ENCODE data around the gene CFAP73. TPM values are rescaled to one million over a fixed set of nuclear protein-coding genes. Genes with fewer than 3 reads are reported as not detected.

The CFAP73 gene
- total RNA-seq, 1 experiment from 2014 or later = 0.10 TPM

DNA sequence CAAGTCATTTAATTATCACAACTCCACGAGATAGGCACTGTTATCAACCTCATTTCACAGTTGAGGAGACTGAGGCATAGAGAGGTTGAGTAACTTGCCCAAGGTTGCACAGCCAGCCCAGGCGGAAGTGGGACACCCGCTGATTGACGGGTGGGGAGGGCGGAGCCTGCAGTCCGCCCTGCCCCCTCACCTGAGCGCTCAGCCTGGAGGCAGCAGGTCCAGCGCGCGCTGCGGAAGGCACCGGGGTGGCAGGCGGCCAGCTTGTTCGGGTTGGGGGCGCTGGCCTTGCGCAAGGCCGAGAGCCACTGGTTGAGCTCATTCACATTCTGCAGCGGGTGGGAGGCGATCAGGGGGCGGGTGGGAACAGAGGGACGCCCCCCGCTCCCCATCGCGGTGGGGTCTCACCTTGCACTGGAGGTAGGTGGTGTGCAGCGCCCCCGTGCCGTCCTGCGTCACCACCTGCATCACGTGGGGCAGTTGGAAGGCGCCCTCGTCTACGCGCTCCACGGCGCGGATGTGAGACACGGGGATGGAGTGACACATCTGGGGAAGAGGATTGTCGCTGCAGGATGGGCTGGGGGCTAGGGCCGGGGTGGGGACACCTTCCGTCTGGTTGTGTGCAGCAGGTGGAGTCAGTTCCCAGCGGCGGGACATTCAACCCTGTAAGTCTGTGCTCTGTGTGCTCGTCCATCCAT, 45.6 kb upstream of the CFAP73 start:
- in situ Hi-C loops (cut with HindIII; ENCODE audit: low pct_unique_long_range_greater_than_20kb, low sequenced_read_pairs) (no loop called here), intact Hi-C loops (cut with micrococcal nuclease; ENCODE audit: unreplicated experiment) (no loop called here)
- Histone ChIP-seq H3K27me3 (ENCODE audit: control insufficient read depth, insufficient read depth, low read length) (no peaks in the 10 kb centered on the region), H3K27ac (ENCODE audit: low read length) (no peak overlapping the region), H3K4me3 (ENCODE audit: low read depth in 2 of 2, low read length in 2 of 2) (no peak overlapping the region), H3K36me3 (ENCODE audit: control insufficient read depth, insufficient read depth, low read length) (no peaks in the 10 kb centered on the region), H3K9me3 (ENCODE audit: control insufficient read depth, insufficient read depth, low read depth, low read length) (no peaks in the 10 kb centered on the region), H3K4me1 (ENCODE audit: control insufficient read depth, insufficient read depth, low read length) (no peaks in the 10 kb centered on the region)
- CTCF ChIA-PET = interaction anchor here (0.8 kb wide), 1 partner anchor 111 kb away, joined by 3 read pairs; no protein-coding TSS in a partner anchor
- no TSS peak for BruUV-seq (replicated peaks)
- no peak for ATAC-seq
- DNase-seq (ENCODE audit: low read depth, low spot score) = no peak
- TF ChIP-seq SIN3A (IDR thresholded peaks at IDR 0.05; ENCODE audit: borderline replicate concordance, insufficient read depth, low read depth, low read length) = no peak
- TF ChIP-seq TCF7L2 (IDR thresholded peaks at IDR 0.05; ENCODE audit: low read depth, low read length) = no peak
- TF ChIP-seq, protein P1, sequence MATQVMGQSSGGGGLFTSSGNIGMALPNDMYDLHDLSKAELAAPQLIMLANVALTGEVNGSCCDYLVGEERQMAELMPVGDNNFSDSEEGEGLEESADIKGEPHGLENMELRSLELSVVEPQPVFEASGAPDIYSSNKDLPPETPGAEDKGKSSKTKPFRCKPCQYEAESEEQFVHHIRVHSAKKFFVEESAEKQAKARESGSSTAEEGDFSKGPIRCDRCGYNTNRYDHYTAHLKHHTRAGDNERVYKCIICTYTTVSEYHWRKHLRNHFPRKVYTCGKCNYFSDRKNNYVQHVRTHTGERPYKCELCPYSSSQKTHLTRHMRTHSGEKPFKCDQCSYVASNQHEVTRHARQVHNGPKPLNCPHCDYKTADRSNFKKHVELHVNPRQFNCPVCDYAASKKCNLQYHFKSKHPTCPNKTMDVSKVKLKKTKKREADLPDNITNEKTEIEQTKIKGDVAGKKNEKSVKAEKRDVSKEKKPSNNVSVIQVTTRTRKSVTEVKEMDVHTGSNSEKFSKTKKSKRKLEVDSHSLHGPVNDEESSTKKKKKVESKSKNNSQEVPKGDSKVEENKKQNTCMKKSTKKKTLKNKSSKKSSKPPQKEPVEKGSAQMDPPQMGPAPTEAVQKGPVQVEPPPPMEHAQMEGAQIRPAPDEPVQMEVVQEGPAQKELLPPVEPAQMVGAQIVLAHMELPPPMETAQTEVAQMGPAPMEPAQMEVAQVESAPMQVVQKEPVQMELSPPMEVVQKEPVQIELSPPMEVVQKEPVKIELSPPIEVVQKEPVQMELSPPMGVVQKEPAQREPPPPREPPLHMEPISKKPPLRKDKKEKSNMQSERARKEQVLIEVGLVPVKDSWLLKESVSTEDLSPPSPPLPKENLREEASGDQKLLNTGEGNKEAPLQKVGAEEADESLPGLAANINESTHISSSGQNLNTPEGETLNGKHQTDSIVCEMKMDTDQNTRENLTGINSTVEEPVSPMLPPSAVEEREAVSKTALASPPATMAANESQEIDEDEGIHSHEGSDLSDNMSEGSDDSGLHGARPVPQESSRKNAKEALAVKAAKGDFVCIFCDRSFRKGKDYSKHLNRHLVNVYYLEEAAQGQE (IDR thresholded peaks at IDR 0.05; ENCODE audit: insufficient read depth in 1 of 2, low read depth in 2 of 2, low read length in 1 of 2) = no peak
- TF ChIP-seq POLR2AphosphoS5 (IDR thresholded peaks at IDR 0.05; ENCODE audit: low read depth, low read length) = no peak
- TF ChIP-seq, protein P2, sequence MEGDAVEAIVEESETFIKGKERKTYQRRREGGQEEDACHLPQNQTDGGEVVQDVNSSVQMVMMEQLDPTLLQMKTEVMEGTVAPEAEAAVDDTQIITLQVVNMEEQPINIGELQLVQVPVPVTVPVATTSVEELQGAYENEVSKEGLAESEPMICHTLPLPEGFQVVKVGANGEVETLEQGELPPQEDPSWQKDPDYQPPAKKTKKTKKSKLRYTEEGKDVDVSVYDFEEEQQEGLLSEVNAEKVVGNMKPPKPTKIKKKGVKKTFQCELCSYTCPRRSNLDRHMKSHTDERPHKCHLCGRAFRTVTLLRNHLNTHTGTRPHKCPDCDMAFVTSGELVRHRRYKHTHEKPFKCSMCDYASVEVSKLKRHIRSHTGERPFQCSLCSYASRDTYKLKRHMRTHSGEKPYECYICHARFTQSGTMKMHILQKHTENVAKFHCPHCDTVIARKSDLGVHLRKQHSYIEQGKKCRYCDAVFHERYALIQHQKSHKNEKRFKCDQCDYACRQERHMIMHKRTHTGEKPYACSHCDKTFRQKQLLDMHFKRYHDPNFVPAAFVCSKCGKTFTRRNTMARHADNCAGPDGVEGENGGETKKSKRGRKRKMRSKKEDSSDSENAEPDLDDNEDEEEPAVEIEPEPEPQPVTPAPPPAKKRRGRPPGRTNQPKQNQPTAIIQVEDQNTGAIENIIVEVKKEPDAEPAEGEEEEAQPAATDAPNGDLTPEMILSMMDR (IDR thresholded peaks at IDR 0.05) = no peak
- POLR2A ChIA-PET = no interaction called here

DNA sequence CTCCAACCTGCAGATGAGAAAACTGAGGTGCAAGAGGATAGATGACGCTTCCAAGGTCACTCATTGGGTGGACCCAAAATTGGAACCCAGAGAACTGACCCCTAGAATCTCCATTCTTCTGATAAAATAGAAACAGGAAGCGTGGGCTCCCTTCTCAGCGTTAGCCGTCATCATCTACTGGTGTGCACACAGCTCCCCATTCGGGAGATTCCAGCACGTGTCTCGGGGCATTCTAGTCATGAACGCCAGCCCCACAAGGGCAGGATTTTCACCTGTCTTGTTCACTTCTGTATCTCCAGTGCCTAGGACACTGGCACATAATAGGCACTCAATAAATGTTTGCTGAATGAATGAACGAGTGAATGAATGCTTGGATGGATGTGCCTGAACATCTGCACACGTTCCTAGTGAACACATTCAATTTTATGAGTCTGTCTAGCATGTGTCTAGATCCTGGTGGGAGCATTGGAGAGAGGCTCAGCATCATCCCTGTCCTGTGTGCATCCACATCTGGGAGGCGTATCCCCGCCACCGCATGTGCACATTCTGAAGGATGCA, 44.5 kb upstream of the CFAP73 start:
- H3K4me3 ChIP-seq (ENCODE audit: low read depth in 2 of 2, low read length in 2 of 2) = no peak overlapping the region
- intact Hi-C loops (cut with micrococcal nuclease; ENCODE audit: unreplicated experiment) (no loop called here), in situ Hi-C loops (cut with HindIII; ENCODE audit: low pct_unique_long_range_greater_than_20kb, low sequenced_read_pairs) (no loop called here)
- CTCF ChIA-PET = interaction anchor here (0.8 kb wide), 1 partner anchor 112 kb away, joined by 3 read pairs; no protein-coding TSS in a partner anchor
- DNase-seq (ENCODE audit: low read depth, low spot score) = no peak
- no TSS peak for BruUV-seq (replicated peaks)
- TF ChIP-seq TCF7L2 (IDR thresholded peaks at IDR 0.05; ENCODE audit: low read depth, low read length) (no peak), POLR2AphosphoS5 (IDR thresholded peaks at IDR 0.05; ENCODE audit: low read depth, low read length) (no peak), SIN3A (IDR thresholded peaks at IDR 0.05; ENCODE audit: borderline replicate concordance, insufficient read depth, low read depth, low read length) (no peak)
- TF ChIP-seq, protein P2 (IDR thresholded peaks at IDR 0.05) = no peak
- TF ChIP-seq, protein P1 (IDR thresholded peaks at IDR 0.05; ENCODE audit: insufficient read depth in 1 of 2, low read depth in 2 of 2, low read length in 1 of 2) = no peak
- no peaks in the 10 kb centered on the region for H3K36me3 ChIP-seq (ENCODE audit: control insufficient read depth, insufficient read depth, low read length)
- no peak overlapping the region for H3K27ac ChIP-seq (ENCODE audit: low read length)
- POLR2A ChIA-PET = no interaction called here
- H3K9me3 ChIP-seq (ENCODE audit: control insufficient read depth, insufficient read depth, low read depth, low read length) = no peaks in the 10 kb centered on the region
- no peaks in the 10 kb centered on the region for H3K27me3 ChIP-seq (ENCODE audit: control insufficient read depth, insufficient read depth, low read length)
- H3K4me1 ChIP-seq (ENCODE audit: control insufficient read depth, insufficient read depth, low read length) = no peaks in the 10 kb centered on the region
- ATAC-seq = no peak
